ENCODE data around the gene B4GALT6. TPM values are rescaled to one million over a fixed set of nuclear protein-coding genes. Genes with fewer than 3 reads are reported as not detected.

B4GALT6 gene
- polyA plus RNA-seq, 1 donor from 2014 or later: 19.4 TPM

GRCh38 chr18:31581498-31582197, 102.7 kb downstream of the B4GALT6 start:
- no peaks in the 10 kb centered on the region for H3K9me2 ChIP-seq (ENCODE audit: insufficient read depth, low read length)
- H3K27ac ChIP-seq (ENCODE audit: low read length): no peak overlapping the region
- no peaks in the 10 kb centered on the region for H3F3A ChIP-seq (ENCODE audit: insufficient read depth, low read length, poor library complexity, severe bottlenecking)
- no peaks in the 10 kb centered on the region for H3K79me2 ChIP-seq (replicated peaks; ENCODE audit: insufficient read depth, low read length)
- H4K20me1 ChIP-seq (ENCODE audit: insufficient read depth): no peaks in the 10 kb centered on the region
- H3K9ac ChIP-seq (ENCODE audit: low read length): no peak overlapping the region
- no peak for TF ChIP-seq EP300 (conservative IDR thresholded peaks at IDR 0.05; ENCODE audit: poor library complexity, severe bottlenecking)
- H3K9me3 ChIP-seq (ENCODE audit: low read length): no peaks in the 10 kb centered on the region
- no peaks in the 10 kb centered on the region for H3K27me3 ChIP-seq (ENCODE audit: insufficient read depth, low read depth, low read length)
- H3K4me3 ChIP-seq (ENCODE audit: low read length): no peak overlapping the region
- no peak overlapping the region for H3K4me2 ChIP-seq (ENCODE audit: low read length)
- no peak overlapping the region for H2AFZ ChIP-seq (ENCODE audit: low read depth, low read length)
- no peaks in the 10 kb centered on the region for H3K36me3 ChIP-seq (ENCODE audit: insufficient read depth, low read length)

GRCh38 chr18:31579375-31579774, 105.0 kb downstream of the B4GALT6 start:
- no peak overlapping the region for H3K4me3 ChIP-seq (ENCODE audit: low read length)
- H3K9ac ChIP-seq (ENCODE audit: low read length): no peak overlapping the region
- H3K9me3 ChIP-seq (ENCODE audit: low read length): no peaks in the 10 kb centered on the region
- H3K4me2 ChIP-seq (ENCODE audit: low read length): no peak overlapping the region
- TF ChIP-seq POLR2AphosphoS5 (IDR thresholded peaks at IDR 0.05): no peak
- TF ChIP-seq REST (IDR thresholded peaks at IDR 0.05; ENCODE audit: borderline replicate concordance): no peak
- TF ChIP-seq EZH2 (IDR thresholded peaks at IDR 0.05; ENCODE audit: borderline replicate concordance, insufficient read depth, low read length, poor library complexity, severe bottlenecking): no peak
- TF ChIP-seq CTCF (IDR thresholded peaks at IDR 0.05; ENCODE audit: poor library complexity, severe bottlenecking): no peak
- TF ChIP-seq SMC3 (conservative IDR thresholded peaks at IDR 0.05; ENCODE audit: poor library complexity): no peak
- no peak for TF ChIP-seq TAF1 (IDR thresholded peaks at IDR 0.05; ENCODE audit: low read depth)
- TF ChIP-seq EP300 (conservative IDR thresholded peaks at IDR 0.05; ENCODE audit: poor library complexity, severe bottlenecking): no peak
- TF ChIP-seq MXI1 (conservative IDR thresholded peaks at IDR 0.05; ENCODE audit: poor library complexity, severe bottlenecking): no peak
- TF ChIP-seq RAD21 (conservative IDR thresholded peaks at IDR 0.05): no peak
- H3K27me3 ChIP-seq (ENCODE audit: insufficient read depth, low read depth, low read length): no peaks in the 10 kb centered on the region
- no peaks in the 10 kb centered on the region for H4K20me1 ChIP-seq (ENCODE audit: insufficient read depth)
- H3K27ac ChIP-seq (ENCODE audit: low read length): no peak overlapping the region
- H3K36me3 ChIP-seq (ENCODE audit: insufficient read depth, low read length): no peaks in the 10 kb centered on the region
- H3K79me2 ChIP-seq (replicated peaks; ENCODE audit: insufficient read depth, low read length): no peaks in the 10 kb centered on the region
- no peak overlapping the region for H2AFZ ChIP-seq (ENCODE audit: low read depth, low read length)
- H3F3A ChIP-seq (ENCODE audit: insufficient read depth, low read length, poor library complexity, severe bottlenecking): no peaks in the 10 kb centered on the region
- no peaks in the 10 kb centered on the region for H3K9me2 ChIP-seq (ENCODE audit: insufficient read depth, low read length)
